GM19328 (cell line): Measurements from ENCODE around the gene KCNF1.
"Not testable (repeated sequence)": the region's sequence is repeated elsewhere in the genome, so short reads cannot be mapped to it uniquely, and the experiment has no call there.

Source experiments
- ATAC-seq: cut with Tn5 transposase; IDR thresholded peaks from one replicate; pipeline ENCODE4 v1.9.1; 2021; ENCODE audit warnings: mild to moderate bottlenecking, moderate library complexity; ENCODE audit not compliant: unreplicated experiment

Gene KCNF1

GRCh38 chr2:10935953-10936942 lies 24.5 kb downstream of the KCNF1 start:
- no peak for ATAC-seq

- no peak for ATAC-seq
Measured at GRCh38 chr2:10939058-10939457, 27.3 kb downstream of the KCNF1 start.

- no peak for ATAC-seq
Measured at GRCh38 chr2:10940596-10940995, 28.9 kb downstream of the KCNF1 start.

GRCh38 chr2:10941383-10941782 lies 29.6 kb downstream of the KCNF1 start:
- ATAC-seq = no peak

- no peak for ATAC-seq
Measured at GRCh38 chr2:10944799-10945198, 33.1 kb downstream of the KCNF1 start.

GRCh38 chr2:10946394-10946793 lies 34.7 kb downstream of the KCNF1 start:
- ATAC-seq = no peak

- ATAC-seq = no peak
Measured at GRCh38 chr2:10947005-10947440, 35.3 kb downstream of the KCNF1 start.

- no peak for ATAC-seq
Measured at GRCh38 chr2:10947446-10948187, 35.9 kb downstream of the KCNF1 start.

GRCh38 chr2:10948188-10948564 lies 36.4 kb downstream of the KCNF1 start:
- ATAC-seq = no peak

GRCh38 chr2:10948606-10949230 lies 37.0 kb downstream of the KCNF1 start:
- no peak for ATAC-seq

GRCh38 chr2:10949835-10950234 lies 38.1 kb downstream of the KCNF1 start:
- no peak for ATAC-seq

- ATAC-seq = no peak
Measured at GRCh38 chr2:10951558-10952414, 40.1 kb downstream of the KCNF1 start.

GRCh38 chr2:10954416-10954815 lies 42.7 kb downstream of the KCNF1 start:
- ATAC-seq = no peak

GRCh38 chr2:10954856-10955818 lies 43.4 kb downstream of the KCNF1 start:
- no peak for ATAC-seq

- ATAC-seq = no peak
Measured at GRCh38 chr2:10956006-10956790, 44.5 kb downstream of the KCNF1 start.

- no peak for ATAC-seq
Measured at GRCh38 chr2:10957391-10957790, 45.7 kb downstream of the KCNF1 start.

- ATAC-seq = not testable (repeated sequence)
Measured at GRCh38 chr2:10958452-10958851, 46.7 kb downstream of the KCNF1 start.
